ENCODE results near the gene KIF27.
"Not testable (repeated sequence)": the region's sequence is repeated elsewhere in the genome, so short reads cannot be mapped to it uniquely, and the experiment has no call there.

Gene KIF27

DNA sequence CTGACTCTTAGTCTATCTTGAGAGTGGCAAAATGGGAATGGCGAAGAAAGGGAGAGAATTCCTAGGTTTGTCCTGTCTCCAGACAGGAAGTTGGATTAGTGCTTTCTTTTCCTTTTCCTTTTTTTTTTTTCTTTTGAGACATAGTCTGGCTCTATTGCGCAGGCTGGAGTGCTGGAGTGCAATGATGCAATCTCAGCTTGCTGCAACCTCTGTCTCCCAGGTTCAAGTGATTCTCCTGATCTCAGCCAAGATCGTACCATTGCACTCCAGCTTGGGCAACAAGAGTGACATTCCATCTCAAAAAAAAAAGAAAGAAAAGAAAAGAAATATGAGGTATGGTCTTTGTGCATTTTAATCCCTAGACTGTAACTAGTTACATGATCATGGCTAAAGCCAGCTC lies 12.6 kb upstream of the KIF27 start:
- no peak for DNase-seq (ENCODE audit: low read depth)

DNA sequence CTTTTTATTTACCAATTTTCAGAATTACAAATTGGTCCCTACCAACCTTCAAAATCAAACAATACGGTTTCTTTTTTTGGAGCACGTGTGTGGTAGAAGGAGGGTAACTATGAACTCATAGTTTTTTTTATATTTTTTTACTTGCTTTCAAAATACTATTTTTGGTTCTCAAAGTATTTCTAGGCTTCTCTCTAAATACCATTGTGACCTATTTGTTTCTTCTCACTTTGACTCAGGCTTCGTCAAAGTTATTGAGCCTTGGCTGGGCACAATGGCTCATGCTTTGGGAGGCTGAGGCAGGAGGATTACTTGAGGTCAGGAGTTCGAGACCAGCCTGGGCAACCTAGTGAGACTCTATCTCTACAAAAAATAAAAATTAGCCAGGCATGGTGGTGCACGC lies 11.6 kb upstream of the KIF27 start:
- DNase-seq (ENCODE audit: low read depth), result no peak

DNA sequence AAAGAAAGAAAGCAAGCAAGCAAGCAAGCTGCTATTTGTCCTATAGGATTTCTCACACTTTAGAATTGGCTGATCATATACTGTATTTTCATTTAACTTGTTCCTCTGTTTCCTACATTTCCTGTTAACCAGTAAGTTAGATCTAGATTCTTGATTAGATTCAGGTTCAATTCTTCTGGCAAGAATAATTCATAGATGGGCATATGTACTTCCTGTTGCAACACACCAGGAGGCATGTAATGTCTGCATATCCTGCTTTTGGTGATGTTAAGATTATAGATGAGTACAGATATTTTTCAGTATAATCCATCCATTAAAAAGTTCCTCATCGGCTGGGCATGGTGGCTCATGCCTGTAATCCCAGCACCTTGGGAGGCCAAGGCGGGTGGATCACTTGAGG lies 10.8 kb upstream of the KIF27 start:
- no peak for DNase-seq (ENCODE audit: low read depth)

DNA sequence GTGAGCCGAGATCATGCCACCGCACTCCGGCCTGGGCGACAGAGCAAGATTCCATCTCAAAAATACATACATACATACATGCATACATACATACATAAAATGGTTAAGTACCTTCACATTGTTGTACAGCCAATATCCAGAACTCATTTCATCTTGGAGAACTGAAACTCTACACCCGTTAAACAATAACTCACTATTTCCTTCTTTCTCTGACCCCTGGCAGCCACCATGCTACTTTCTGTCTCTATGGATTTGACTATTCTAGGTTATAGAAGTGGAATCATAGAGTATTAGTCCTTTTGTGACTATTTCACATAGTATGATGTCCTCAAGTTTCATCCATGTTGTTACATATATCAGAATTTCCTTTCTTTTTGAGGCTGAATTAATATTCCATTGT lies 9.6 kb upstream of the KIF27 start:
- no peak for DNase-seq (ENCODE audit: low read depth)

DNA sequence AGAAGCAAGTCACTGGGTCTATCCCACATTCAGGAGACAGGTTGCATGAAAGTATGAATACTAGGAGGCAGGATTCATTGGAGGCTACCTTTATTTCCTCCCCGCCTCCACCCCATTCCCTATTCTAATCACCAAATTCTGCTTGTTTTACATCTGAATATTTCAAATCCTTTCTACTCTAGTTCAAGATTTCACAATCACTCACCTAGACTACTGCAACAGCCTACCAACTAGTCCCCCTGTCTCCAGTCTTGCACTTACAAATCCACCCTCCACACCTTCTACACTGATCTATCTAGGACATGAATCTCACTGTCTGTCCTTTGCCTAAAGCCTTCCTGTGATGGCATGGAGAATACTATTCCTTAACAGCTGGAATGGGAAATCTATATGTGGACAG lies 6.4 kb upstream of the KIF27 start:
- DNase-seq (ENCODE audit: low read depth), result no peak

DNA sequence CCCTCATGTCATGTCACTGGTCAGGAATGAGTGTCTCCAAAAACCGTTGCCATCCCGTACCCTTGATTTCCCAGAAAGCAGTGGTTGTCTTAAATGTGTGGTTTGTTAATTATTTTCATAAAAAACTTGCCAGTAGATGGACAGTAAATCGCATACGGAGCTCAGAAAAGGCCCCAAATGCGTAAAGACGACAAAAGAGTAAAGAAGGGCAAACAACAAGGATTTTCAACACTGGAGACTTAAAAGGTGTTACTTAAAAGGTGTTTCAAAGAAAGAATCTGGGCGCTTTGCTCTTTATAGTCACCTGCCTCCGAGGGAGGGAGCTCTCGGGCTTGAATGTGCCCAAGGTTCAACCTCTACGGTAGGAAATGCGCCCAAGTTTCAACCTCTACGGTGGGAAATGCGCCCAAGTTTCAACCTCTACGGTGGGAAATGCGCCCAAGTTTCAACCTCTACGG lies 734 bp downstream of the KIF27 start:
- no peak for DNase-seq (ENCODE audit: low read depth)

DNA sequence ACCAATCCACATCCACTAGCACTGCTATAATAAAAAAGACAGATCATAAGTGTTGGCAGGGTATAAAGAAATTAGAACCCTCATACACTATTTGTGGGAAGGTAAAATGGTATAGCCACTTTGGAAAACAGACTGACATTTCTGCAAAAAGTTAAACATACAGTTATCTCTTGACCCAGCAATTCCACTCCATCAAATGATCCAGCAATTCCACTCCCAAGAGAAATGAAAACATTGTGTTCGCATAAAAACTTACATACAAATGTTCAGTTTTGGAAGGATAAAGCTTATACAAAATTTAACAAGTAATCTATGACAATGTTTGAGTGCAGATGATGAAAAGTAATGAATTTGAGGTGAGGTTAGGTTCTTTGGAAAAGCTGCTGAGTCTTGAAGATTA lies 2.1 kb downstream of the KIF27 start:
- DNase-seq (ENCODE audit: low read depth), result no peak

DNA sequence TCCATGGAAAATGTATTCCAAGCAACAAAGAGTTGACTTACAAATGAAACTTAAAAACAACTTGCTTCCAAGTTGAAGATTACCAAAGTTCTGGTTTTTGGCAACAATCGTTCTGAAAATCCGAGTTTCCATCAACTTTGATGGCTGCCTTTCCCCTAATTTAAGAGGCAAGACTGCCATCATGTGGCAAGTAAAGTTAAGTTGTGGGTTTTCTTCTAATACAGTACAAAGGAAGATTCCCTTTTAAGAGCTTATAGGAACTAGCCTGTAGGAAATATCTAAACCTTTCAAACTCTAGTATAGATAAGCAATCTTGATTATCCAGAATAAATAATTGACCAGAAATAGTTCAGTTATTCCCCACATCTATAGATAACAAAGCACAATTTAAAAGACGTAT lies 9.0 kb downstream of the KIF27 start:
- not testable (repeated sequence) for DNase-seq (ENCODE audit: low read depth)

DNA sequence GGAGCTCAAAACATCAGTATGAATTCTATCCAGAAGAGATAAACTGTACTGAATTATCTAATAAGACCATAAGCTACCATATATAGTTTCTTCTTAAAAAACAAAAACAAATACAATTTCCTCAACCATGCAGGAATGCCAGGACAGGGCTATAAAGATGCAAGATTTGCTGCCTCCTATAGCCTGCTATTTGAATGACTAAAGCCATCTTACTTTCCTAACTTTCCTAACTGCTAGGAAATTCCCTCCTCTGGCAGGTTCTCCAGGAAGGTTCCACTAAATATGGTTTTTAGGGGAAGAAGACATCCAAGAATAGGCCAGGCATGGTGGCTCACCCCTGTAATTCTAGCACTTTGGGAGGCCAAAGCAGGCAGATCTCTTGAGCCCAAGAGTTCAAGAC lies 15.1 kb downstream of the KIF27 start:
- DNase-seq (ENCODE audit: low read depth), result no peak

DNA sequence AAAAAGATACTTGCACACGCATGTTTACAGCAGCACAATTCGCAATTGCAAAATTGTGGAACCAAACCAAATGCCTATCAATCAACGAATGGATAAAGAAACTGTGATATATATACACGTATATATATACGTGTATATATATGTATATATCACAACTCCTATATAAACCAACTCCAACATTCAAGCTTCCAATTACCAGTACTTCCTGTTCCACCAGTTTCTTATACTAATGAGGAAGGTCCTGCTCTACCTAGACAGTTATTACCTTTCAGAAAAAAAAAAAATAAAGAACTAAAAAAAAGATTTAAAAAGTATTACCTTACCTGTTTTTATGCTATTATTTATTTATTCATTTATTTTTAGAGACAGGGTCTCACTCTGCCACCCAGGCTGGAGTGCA lies 20.6 kb downstream of the KIF27 start:
- DNase-seq (ENCODE audit: low read depth), result not testable (repeated sequence)

DNA sequence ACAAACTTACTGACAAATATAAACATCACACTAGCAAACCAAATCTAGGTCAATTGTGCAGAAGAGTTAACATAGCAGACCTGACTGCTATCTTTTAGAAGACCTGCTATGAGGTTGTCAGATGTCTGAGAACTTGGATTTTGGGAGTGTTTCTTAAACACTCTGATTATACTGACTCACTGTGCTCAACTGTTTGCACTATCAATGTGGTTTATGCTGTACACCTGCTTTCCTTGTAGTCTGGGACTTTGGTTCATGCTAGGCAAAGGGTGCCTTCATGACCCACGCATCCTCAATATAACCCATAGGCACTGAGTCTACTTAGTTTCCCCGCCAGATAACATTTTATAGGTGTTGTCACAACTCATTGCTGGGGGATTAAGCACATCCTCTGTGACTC lies 26.9 kb downstream of the KIF27 start:
- DNase-seq (ENCODE audit: low read depth), result not testable (repeated sequence)

DNA sequence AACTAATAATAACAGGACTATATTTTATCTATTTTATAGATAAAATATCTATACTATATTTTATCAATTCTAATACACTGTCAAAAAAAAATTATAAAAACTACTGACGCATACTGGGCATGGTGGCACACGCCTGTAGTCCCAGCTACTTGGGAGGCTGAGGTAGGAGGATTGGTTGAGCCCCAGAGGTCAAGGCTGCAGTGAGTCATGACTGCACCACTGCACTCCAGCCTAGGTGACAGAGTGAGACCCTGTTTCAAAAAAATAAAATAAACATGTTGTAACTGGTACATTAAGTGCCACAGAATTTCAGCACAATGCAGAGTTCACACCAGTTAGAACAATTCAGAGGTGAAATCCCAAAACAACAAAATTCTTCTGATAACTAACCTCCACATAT lies 34.7 kb downstream of the KIF27 start:
- DNase-seq (ENCODE audit: low read depth), result not testable (repeated sequence)

DNA sequence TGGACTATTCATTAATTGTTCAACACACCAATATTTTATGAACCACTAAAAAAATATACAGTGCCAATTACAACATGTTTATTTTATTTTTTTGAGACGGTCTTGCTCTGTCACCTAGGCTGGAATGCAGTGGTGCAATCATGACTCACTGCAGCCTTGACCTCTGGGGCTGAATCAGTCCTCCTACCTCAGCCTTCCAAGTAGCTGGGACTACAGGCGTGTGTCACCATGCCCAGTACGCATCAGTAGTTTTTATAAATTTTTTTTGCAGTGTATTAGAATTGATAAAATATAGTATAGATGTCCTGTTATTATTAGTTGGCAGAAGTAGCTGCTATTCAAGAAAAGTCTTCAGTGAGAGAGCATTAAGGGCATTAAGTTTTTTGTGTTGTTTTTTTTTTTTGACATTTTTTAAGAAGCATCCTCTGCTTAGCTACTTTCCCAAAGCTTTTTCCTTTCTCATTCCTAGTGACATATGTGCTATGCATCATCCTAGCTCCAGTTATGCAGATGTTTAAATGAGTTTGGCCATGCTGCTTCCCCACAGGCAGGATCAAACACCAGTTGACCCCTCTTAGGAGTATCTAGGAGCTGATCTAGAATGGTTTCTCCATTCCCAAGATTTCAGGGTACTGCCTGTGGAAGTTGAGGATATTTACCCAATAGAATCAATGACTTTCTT lies 35.5 kb downstream of the KIF27 start:
- peak; percentile 66 for DNase-seq (ENCODE audit: low read depth)

DNA sequence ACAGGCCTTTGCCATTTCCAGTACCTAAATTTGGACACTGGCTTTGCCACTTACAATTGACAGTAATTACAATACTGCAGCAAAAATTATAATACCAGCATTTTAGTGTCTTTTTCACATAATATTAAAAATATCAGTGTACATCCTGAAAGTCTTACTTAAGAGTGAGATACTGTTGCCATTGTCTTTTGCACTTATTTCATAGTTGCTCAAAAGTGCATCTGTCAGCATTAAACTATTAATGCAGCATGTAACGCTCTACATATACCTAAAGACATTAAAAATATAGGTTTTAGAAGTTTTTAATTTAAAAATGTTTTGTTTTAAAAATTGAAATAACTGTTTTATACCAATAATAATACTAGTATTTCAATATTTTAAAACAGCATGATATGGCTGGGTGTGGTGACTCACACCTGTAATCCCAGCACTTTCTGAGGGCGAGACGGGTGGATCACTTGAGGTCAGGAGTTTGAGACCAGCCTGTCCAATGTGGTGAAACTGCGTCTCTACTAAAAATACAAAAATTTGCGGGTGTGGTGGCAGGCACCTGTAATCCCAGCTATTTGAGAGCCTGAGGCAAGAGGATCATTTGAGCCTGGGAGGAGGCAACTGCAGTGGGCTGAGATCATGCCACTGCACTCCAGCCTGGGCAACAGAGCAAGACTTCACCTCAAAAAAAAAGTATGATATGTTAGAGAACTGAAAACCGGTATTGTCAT lies 39.4 kb downstream of the KIF27 start:
- not testable (repeated sequence) for DNase-seq (ENCODE audit: low read depth)

DNA sequence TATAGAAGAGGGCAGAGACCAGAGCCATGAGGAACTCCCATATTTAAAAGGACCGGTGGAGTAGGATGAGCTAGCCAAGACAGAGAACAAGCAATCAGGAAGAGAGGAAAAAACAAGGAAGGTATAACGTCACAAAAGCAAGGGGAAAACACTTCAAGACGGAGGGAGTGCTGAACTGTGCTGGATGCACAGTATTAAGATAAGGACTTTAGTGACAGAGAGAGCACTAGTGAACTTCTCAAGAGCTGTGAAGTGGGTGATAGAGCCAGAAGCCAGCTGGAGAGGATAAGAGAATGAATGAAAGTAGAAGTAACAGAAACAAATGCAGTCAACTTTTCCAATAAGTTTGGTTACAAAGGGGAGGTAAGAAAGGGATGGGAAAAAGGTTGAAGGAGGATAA lies 45.7 kb downstream of the KIF27 start:
- not testable (repeated sequence) for DNase-seq (ENCODE audit: low read depth)

DNA sequence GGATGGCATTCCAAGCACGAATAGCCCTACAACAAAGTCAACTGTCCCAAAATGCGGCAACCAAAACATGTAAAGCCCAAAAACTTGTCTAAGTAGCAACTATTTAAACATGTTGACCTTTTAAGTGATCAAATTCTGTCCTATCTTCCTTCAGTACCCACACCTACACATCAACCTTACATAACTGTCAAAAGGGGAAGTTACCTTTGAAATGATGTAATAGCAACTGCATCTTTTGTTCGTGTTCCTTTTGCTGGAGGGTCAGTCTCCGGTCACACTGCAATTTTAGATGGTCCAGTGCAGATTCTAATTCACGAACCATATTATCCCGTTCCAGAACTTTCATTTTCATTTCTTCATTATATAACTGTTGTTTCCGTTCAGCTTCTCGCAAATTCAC lies 71.3 kb downstream of the KIF27 start:
- not testable (repeated sequence) for DNase-seq (ENCODE audit: low read depth)

DNA sequence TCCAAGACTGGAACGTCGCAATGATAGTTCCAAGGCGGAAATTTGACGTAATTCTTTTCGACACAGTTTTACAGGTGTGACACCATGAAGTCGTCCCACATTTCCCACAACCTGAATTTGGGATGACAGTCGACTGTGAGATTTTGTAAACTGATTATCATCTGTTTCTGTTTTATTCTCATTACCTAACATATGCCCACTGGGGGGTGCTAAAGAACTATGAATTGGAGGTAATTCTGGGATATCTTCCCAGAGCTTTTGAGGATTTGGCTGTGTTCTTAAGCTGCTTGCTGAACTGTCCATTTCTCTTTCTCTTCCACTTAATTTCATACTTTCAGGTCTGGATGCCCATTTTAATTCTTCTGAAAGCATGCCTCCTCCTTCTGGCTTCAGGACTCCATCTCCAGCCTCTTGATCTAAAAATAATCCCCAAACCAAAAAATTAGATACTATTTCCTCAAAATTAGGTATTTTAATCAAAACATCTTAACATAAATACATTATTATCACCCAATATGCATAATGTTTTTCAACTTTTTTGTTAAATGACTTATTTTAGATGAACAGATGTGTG lies 84.1 kb downstream of the KIF27 start:
- not testable (repeated sequence) for DNase-seq (ENCODE audit: low read depth)

DNA sequence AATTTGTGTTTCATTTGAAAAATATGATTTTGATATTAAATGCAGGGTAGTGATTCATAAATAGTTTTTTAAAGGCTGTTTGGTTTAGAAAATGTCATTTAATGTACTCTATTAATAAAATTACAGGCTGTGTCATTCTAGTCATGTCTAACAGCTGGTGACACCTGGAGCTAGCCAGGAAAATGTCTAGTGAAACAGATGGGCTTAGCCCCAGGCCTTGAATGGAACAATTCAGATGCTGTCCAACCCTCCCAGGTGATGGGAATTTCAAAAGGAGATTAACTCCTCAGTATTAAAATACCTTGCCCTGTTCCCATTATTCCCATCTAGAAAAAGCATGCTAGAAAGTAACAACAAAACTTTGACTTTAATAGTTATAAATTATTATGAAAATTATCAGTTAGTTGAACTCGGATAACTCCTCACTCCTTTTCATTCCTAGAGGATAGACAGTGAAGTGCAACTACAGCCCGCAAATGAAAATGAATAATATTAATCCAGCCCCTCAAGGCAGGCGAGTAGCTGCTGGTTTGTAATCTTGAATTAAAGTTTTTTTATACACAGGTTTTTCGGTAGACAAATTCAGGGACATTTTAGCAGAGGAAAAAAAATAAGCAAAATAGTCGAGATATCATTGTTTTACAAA lies 90.7 kb downstream of the KIF27 start:
- not testable (repeated sequence) for DNase-seq (ENCODE audit: low read depth)

DNA sequence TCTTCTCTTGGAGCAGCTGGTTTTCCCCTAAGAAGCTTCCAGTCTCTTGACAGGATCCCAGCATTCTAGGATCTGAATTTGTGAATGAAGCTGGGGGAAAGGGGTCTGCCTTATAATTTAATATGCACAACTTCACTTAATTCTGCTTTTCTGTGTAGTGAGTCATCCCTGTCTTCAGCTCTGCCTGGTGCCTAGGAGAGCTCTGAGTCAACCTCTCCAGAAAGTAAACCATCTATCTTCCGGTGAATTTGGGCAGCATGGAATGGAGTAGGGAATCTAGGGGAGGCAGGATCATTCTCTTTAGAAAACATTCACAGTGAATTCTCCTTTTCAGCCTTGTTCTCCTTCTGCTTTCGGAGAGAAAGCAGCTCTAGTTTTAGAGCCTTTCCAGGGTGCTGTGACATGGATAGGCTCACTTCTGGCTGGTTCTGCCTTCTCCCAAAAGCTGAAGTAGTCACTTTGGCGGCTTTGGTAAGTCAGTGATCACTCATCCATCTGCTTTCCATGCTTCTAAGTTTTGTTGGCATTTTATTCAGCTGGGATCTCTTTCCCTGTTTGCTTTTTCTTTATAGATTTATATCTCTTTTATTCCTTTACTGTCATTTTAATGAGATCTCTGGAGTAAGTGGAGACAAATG lies 96.1 kb downstream of the KIF27 start:
- DNase-seq (ENCODE audit: low read depth), result peak; percentile 15

DNA sequence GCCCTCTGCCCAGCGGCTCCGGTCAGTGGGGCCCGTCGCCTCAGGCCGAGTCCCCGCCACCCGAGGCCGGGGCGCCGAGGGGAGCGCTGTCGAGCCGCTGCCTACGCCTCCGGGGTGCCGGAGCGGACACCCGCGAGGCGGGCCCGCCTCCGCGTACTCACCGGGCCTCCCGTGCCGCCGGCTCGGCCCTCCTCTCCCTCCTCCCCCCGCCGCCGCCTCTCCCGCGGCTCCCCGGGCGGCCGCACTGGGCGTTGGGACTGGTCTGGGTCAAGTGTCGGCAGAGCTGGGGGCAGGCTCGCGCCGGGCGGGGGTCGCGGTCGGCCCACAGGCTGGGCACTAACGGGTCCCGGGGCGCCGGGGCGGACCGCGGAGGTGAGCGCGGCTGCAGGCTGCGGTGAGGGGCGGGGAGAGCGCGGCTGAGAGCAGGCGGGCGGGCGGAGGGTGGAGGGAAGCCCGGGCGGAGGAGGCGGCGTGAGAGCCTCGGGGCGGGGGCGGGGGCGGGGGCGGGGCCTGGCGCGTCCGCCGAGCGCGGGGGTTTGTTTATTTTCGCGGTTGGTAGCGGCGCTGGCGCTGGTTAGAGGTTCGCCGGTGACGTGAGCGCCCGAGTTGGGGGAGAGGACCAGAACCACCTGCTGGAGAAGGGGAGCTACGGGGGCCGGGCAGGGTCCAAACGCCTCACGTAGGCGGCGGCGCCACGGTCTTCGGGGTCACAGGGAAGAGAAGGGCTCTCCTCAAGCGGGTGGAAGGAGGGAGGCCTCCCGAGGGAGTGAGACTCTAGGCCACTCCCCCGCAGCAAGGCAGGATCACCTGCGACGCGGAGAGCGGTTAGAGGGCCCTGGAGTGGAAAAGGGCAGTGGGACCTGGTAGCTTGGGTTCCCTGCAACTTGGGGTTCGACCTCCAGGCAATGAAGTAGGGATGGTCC lies 103.6 kb downstream of the KIF27 start, which contains the start of gene GKAP1:
GKAP1 (minus strand) TSS at position 414 of the 923 bp plus-strand sequence. CDS start 11,252 bp downstream, outside the sequence.
- DNase-seq (ENCODE audit: low read depth), result not testable (repeated sequence)

DNA sequence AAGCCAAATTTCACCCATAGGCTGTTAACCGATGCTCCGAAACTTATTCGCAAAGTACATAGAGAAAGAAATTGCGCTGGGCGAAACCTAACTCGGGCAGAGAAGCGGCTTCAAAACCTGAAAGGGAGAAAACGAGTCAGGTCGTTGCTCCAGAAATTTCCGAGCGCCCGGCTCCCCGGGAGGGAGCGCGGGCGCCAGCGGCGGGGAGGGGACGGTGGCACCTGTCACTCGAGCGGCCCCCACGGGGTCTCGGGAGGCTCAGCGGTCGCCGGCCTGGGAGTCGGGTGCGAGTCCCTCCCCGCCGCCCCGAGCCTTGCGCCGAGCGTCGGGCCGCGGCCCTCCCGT lies 104.2 kb downstream of the KIF27 start:
- not testable (repeated sequence) for DNase-seq (ENCODE audit: low read depth)
